SU-DHL-6 (cell line): ENCODE results near the gene MYOD1.

ENCODE experiments used
- H2AFZ ChIP-seq: fragments of 200-600 bp; sonication (generic); 2 replicates; pipeline ENCODE4 v1.6.1; 2014; ENCODE audit warnings: low read depth, mild to moderate bottlenecking, moderate library complexity, mixed read lengths, antibody characterized with exemption, low read length; ENCODE audit not compliant: severe bottlenecking
- H3F3A ChIP-seq: fragments of 200-600 bp; shearing (Covaris generic); 2 replicates; pipeline ENCODE4 v1.6.0; 2016; ENCODE audit warnings: antibody characterized with exemption, mild to moderate bottlenecking; ENCODE audit not compliant: insufficient read depth
- H3K27ac ChIP-seq: fragments of 200-600 bp; sonication (generic); 2 replicates; pipeline ENCODE4 v1.5.1; 2016; ENCODE audit warnings: low read depth, mild to moderate bottlenecking, low read length, moderate library complexity, mixed read lengths
- H3K27me3 ChIP-seq: fragments of 200-600 bp; sonication (generic), shearing (Covaris generic); 2 replicates; pipeline ENCODE4 v1.6.0; 2014; ENCODE audit warnings: mild to moderate bottlenecking, low read length
- H3K36me3 ChIP-seq: fragments of 200-600 bp; sonication (generic); 2 replicates; pipeline ENCODE4 v1.6.1; 2014; ENCODE audit warnings: mild to moderate bottlenecking, low read length, mixed read lengths
- H3K4me2 ChIP-seq: fragments of 300-600, 200-600 bp; shearing (Covaris generic), sonication (generic); 2 replicates; pipeline ENCODE4 v1.6.0; 2014; ENCODE audit warnings: low read length, low read depth, mild to moderate bottlenecking; ENCODE audit not compliant: poor library complexity, severe bottlenecking
- H3K4me3 ChIP-seq: fragments of 200-600 bp; sonication (generic); 2 replicates; pipeline ENCODE4 v1.5.1; 2014; ENCODE audit warnings: antibody characterized with exemption, low read length, mild to moderate bottlenecking, mixed read lengths; ENCODE audit not compliant: insufficient read depth, poor library complexity, severe bottlenecking
- H3K79me2 ChIP-seq: fragments of 200-600 bp; sonication (generic); 2 replicates; pipeline ENCODE4 v1.6.1; 2014; ENCODE audit warnings: mild to moderate bottlenecking, low read length, moderate library complexity; ENCODE audit not compliant: insufficient read depth
- H3K9ac ChIP-seq: fragments of 200-600 bp; sonication (generic); 2 replicates; pipeline ENCODE4 v1.7.0; 2014; ENCODE audit warnings: mild to moderate bottlenecking, low read length
- H3K9me2 ChIP-seq: fragments of 200-600 bp; sonication (generic); replicated peaks from 2 replicates; pipeline ENCODE4 v1.6.1; 2014; ENCODE audit warnings: low read length; ENCODE audit not compliant: insufficient read depth
- H3K9me3 ChIP-seq: fragments of 200-600 bp; sonication (generic); 2 replicates; pipeline ENCODE4 v1.6.1; 2014; ENCODE audit warnings: low read length, mixed read lengths; ENCODE audit not compliant: insufficient read depth
- H4K20me1 ChIP-seq: fragments of 200-600 bp; sonication (generic); 2 replicates; pipeline ENCODE4 v1.6.1; 2014; ENCODE audit warnings: low read depth, mild to moderate bottlenecking, antibody characterized with exemption, low read length, moderate library complexity, mixed read lengths
- EZH2phosphoT487 ChIP-seq: fragments of 200-600 bp; sonication (generic), shearing (Covaris generic); conservative IDR thresholded peaks from 2 replicates; pipeline ENCODE4 v1.6.1; 2018; ENCODE audit warnings: mild to moderate bottlenecking, antibody characterized with exemption, low read length, moderate library complexity, mixed read lengths
- TF ChIP-seq, protein P1 (sequence below): fragments of 200-600 bp; sonication (generic); IDR thresholded peaks from one replicate; pipeline ENCODE4 v1.5.1; 2017; ENCODE audit warnings: antibody characterized with exemption, mild to moderate bottlenecking, low read length, moderate library complexity; ENCODE audit not compliant: insufficient read depth, poor library complexity, severe bottlenecking

Gene MYOD1

DNA sequence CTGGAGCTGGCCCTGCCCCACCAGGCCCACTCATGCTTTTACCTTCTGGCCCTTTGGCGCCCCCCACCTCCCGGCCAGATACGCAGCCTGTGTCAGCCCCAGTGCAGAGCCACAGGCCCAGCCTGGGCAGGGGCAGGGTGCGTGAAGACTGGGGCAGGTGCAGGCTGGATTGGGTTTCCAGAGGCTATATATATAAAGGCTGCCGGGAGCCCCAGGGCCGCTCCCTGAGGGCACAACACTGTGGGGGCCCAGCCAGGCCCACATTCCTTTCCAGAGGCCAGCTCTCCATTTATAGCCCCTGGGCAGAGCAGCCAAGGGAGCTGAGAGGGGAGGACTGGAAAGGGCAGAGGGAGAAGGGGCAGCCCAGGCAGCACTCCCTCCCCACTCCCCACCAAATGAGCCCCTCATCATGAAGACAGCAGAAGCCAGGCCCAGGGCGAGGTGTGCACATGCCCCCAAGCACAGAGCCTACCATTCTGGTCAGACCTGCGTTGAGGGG, 5.0 kb upstream of the MYOD1 start:
- Histone ChIP-seq H3K4me3 (no peak overlapping the region), H3K36me3 (no peaks in the 10 kb centered on the region), H3K9ac (no peak overlapping the region), H2AFZ (no peak overlapping the region), H3K9me3 (no peaks in the 10 kb centered on the region), H3K27ac (no peak overlapping the region), H3K79me2 (no peaks in the 10 kb centered on the region), H3K27me3 (no peaks in the 10 kb centered on the region), H3K4me2 (no peak overlapping the region), H3F3A (no peaks in the 10 kb centered on the region), H4K20me1 (no peaks in the 10 kb centered on the region), H3K9me2 (no peaks in the 10 kb centered on the region)
- no peak for TF ChIP-seq EZH2phosphoT487
- TF ChIP-seq, protein P1, sequence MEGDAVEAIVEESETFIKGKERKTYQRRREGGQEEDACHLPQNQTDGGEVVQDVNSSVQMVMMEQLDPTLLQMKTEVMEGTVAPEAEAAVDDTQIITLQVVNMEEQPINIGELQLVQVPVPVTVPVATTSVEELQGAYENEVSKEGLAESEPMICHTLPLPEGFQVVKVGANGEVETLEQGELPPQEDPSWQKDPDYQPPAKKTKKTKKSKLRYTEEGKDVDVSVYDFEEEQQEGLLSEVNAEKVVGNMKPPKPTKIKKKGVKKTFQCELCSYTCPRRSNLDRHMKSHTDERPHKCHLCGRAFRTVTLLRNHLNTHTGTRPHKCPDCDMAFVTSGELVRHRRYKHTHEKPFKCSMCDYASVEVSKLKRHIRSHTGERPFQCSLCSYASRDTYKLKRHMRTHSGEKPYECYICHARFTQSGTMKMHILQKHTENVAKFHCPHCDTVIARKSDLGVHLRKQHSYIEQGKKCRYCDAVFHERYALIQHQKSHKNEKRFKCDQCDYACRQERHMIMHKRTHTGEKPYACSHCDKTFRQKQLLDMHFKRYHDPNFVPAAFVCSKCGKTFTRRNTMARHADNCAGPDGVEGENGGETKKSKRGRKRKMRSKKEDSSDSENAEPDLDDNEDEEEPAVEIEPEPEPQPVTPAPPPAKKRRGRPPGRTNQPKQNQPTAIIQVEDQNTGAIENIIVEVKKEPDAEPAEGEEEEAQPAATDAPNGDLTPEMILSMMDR, result no peak

DNA sequence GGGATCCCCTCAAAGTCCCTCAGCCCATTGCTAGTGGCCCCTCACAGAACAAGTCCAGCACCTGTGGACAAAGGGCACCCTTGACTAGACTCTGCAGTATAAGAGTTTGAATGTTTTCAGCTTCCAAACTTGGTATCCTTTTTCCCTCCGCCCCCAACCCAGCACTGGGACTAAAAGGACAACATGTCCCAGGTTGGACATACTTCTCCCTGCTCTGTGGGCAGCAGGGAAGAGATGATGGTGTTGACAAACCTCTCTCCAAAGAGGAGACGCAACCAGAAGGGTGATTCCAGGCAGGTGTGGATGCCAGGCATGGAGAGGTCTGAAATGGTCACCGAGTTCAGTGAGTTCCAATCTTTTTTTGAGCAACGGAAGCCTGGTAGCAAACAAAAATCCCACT, 4.5 kb upstream of the MYOD1 start:
- no peaks in the 10 kb centered on the region for H4K20me1 ChIP-seq
- no peaks in the 10 kb centered on the region for H3K9me3 ChIP-seq
- no peak overlapping the region for H2AFZ ChIP-seq
- H3K4me2 ChIP-seq, result no peak overlapping the region
- no peaks in the 10 kb centered on the region for H3F3A ChIP-seq
- no peaks in the 10 kb centered on the region for H3K79me2 ChIP-seq
- no peaks in the 10 kb centered on the region for H3K9me2 ChIP-seq
- no peak overlapping the region for H3K9ac ChIP-seq
- no peaks in the 10 kb centered on the region for H3K36me3 ChIP-seq
- H3K27ac ChIP-seq, result no peak overlapping the region
- no peaks in the 10 kb centered on the region for H3K27me3 ChIP-seq
- H3K4me3 ChIP-seq, result no peak overlapping the region
- TF ChIP-seq, protein P1, result no peak
- no peak for TF ChIP-seq EZH2phosphoT487

DNA sequence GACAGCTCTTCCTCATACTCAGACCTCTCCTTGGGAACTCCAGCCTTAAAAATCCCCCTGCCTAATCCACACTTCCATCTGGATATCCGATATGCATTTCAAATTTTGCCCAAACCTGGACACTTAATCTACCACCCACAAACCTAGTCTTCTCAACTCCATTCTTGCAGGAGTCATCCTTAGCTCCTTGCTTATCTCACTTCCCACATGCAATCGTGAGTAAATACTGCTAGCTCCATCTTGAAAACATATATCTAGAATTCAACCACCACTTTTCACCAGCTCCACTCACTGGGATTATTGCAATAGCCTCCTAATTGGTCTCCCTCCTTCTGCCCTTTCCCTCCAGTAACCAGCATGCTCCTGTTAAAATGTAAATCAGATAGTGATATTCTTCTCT, 2.6 kb upstream of the MYOD1 start:
- H3K36me3 ChIP-seq, result no peaks in the 10 kb centered on the region
- TF ChIP-seq EZH2phosphoT487, result no peak
- TF ChIP-seq, protein P1, result no peak
- no peaks in the 10 kb centered on the region for H4K20me1 ChIP-seq
- no peaks in the 10 kb centered on the region for H3K9me3 ChIP-seq
- no peak overlapping the region for H3K27ac ChIP-seq
- H3K4me2 ChIP-seq, result no peak overlapping the region
- no peak overlapping the region for H2AFZ ChIP-seq
- no peak overlapping the region for H3K9ac ChIP-seq
- H3K79me2 ChIP-seq, result no peaks in the 10 kb centered on the region
- no peaks in the 10 kb centered on the region for H3K9me2 ChIP-seq
- no peaks in the 10 kb centered on the region for H3F3A ChIP-seq
- H3K4me3 ChIP-seq, result no peak overlapping the region
- no peaks in the 10 kb centered on the region for H3K27me3 ChIP-seq
